ENCODE results near the gene PPP1CA.

PPP1CA gene

GRCh38 chr11:67349036-67349435 is 52.6 kb downstream of the PPP1CA start:
- no peak for DNase-seq

Measured in NCI-H526 treated with DMSO at 0.1 percent for 48 hours (cell line).